SK-N-SH (cell line): ENCODE results near the gene LMO4. TPM values are rescaled to one million over a fixed set of nuclear protein-coding genes. Genes with fewer than 3 reads are reported as not detected.

Experiments used
- CTCF ChIA-PET: fragments of 300-600, 350-600 bp; formaldehyde crosslinking; extraction: SDS; loops from one replicate; lab custom pipeline; 2021; lab: Yijun Ruan, JAX
- POLR2A ChIA-PET: fragments of 350-600 bp; sonication (Branson Sonifier 250); formaldehyde crosslinking; extraction: SDS; loops from one replicate; lab custom pipeline; 2020; ENCODE audit warnings: antibody characterized with exemption, inconsistent platforms; lab: Yijun Ruan, JAX
- DNase-seq: peaks from one replicate; pipeline ENCODE4 v3.0.0; 2012
- H2AFZ ChIP-seq: fragments of 200-600 bp; sonication (generic); 2 replicates; pipeline ENCODE4 v1.8.1; 2016; ENCODE audit warnings: antibody characterized with exemption, mild to moderate bottlenecking, low read depth
- H3F3A ChIP-seq: fragments of 200-600 bp; sonication (generic); replicated peaks from 2 replicates; pipeline ENCODE3; 2016; ENCODE audit warnings: antibody characterized with exemption, mild to moderate bottlenecking; ENCODE audit not compliant: insufficient read depth
- H3K27ac ChIP-seq, 2 experiments: fragments of 200-500 bp in 1 of 2; fragments of 200-600 bp in 1 of 2; sonication (Bioruptor generic) in 1 of 2; sonication (generic), shearing (Covaris generic) in 1 of 2; 2 replicates each; pipeline versions ENCODE4 v1.5.1 to v1.6.1; 2014 to 2016; ENCODE audit warnings: low read depth in 2 of 2, inconsistent platforms in 1 of 2, low read length in 1 of 2, mild to moderate bottlenecking in 1 of 2, mixed read lengths in 1 of 2
- H3K27me3 ChIP-seq: fragments of 200-600 bp; sonication (generic), shearing (Covaris generic); 2 replicates; pipeline ENCODE4 v1.6.1; 2016; ENCODE audit warnings: mixed run types; ENCODE audit not compliant: insufficient read depth
- H3K36me3 ChIP-seq, 2 experiments: fragments of 200-500 bp in 1 of 2; fragments of 200-600 bp in 1 of 2; sonication (Bioruptor generic) in 1 of 2; sonication (generic) in 1 of 2; replicated peaks in 1 of 2; 2 replicates each; pipeline versions ENCODE3 to v1.5.1; 2014 to 2016; ENCODE audit warnings: low read length in 1 of 2, mild to moderate bottlenecking in 1 of 2; ENCODE audit not compliant: insufficient read depth in 2 of 2, control insufficient read depth in 1 of 2
- H3K4me1 ChIP-seq, 2 experiments: fragments of 200-500 bp in 1 of 2; fragments of 200-600 bp in 1 of 2; sonication (Bioruptor generic) in 1 of 2; sonication (generic), shearing (Covaris generic) in 1 of 2; 2 replicates each; pipeline versions ENCODE4 v1.5.1 to v1.6.1; 2014 to 2016; ENCODE audit warnings: low read depth in 1 of 2, low read length in 1 of 2, mixed run types in 1 of 2; ENCODE audit not compliant: insufficient read depth in 2 of 2, control insufficient read depth in 1 of 2
- H3K4me2 ChIP-seq: fragments of 200-600 bp; sonication (generic), shearing (Covaris generic); 2 replicates; pipeline ENCODE4 v1.6.1; 2017; ENCODE audit warnings: mixed run types
- H3K4me3 ChIP-seq, 2 experiments: fragments of 200-500 bp in 1 of 2; fragments of 200-600 bp in 1 of 2; sonication (Bioruptor generic) in 1 of 2; sonication (generic), shearing (Covaris generic) in 1 of 2; 2 replicates each; pipeline versions ENCODE4 v1.5.1 to v1.8.1; 2014 to 2016; ENCODE audit warnings: low read depth in 2 of 2, inconsistent platforms in 1 of 2, low read length in 1 of 2, mild to moderate bottlenecking in 1 of 2, mixed read lengths in 1 of 2, moderate library complexity in 1 of 2
- H3K79me2 ChIP-seq: fragments of 200-600 bp; sonication (generic); 2 replicates; pipeline ENCODE4 v1.8.1; 2017; ENCODE audit warnings: mild to moderate bottlenecking; ENCODE audit not compliant: insufficient read depth
- H3K9ac ChIP-seq: fragments of 200-600 bp; sonication (generic); 2 replicates; pipeline ENCODE4 v1.6.1; 2017; ENCODE audit warnings: mixed run types
- H3K9me2 ChIP-seq: fragments of 200-600 bp; sonication (generic); 2 replicates; pipeline ENCODE4 v1.6.1; 2017; ENCODE audit warnings: mixed run types
- H3K9me3 ChIP-seq: fragments of 200-600 bp; sonication (generic); 2 replicates; pipeline ENCODE4 v1.6.1; 2017; ENCODE audit warnings: mixed run types, mild to moderate bottlenecking, moderate library complexity
- H4K20me1 ChIP-seq: fragments of 200-600 bp; sonication (generic); 2 replicates; pipeline ENCODE4 v1.6.1; 2017; ENCODE audit warnings: mild to moderate bottlenecking, mixed run types; ENCODE audit not compliant: insufficient read depth
- CHD2 ChIP-seq: fragments of 150-350 bp; IDR thresholded peaks from 2 replicates; pipeline ENCODE4 v1.6.1; 2018; ENCODE audit warnings: low read length; ENCODE audit not compliant: partially characterized antibody
- CTCF ChIP-seq: fragments of 200-600 bp; sonication (generic); IDR thresholded peaks from 2 replicates; pipeline ENCODE4 v1.6.1; 2017; ENCODE audit warnings: antibody characterized with exemption, mild to moderate bottlenecking, moderate library complexity
- EP300 ChIP-seq, 2 experiments: IDR thresholded peaks; 2 replicates each; pipeline versions ENCODE4 v1.4.0 to v1.6.1; 2012; ENCODE audit warnings: borderline replicate concordance in 1 of 2, low read depth in 1 of 2, low read length in 1 of 2
- FOSL2 ChIP-seq: IDR thresholded peaks from 2 replicates; pipeline ENCODE4 v1.4.0; 2012; ENCODE audit warnings: low read depth, mild to moderate bottlenecking, moderate library complexity, borderline replicate concordance
- FOXJ3 ChIP-seq: sonication (generic); formaldehyde crosslinking; IDR thresholded peaks from 2 replicates; pipeline ENCODE4 v1.5.1; 2020; ENCODE audit warnings: mild to moderate bottlenecking, missing genetic modification reagents
- GABPA ChIP-seq: IDR thresholded peaks from 2 replicates; pipeline ENCODE4 v1.4.0; 2012; ENCODE audit warnings: low read depth, mild to moderate bottlenecking
- GATA2 ChIP-seq: sonication (generic); formaldehyde crosslinking; IDR thresholded peaks from 2 replicates; pipeline ENCODE4 v1.5.0; 2020; ENCODE audit warnings: mild to moderate bottlenecking, missing genetic modification reagents
- IRF3 ChIP-seq: fragments of 150-350 bp; IDR thresholded peaks from 2 replicates; pipeline ENCODE4 v1.6.1; 2016; ENCODE audit warnings: mild to moderate bottlenecking, low read depth, low read length
- MAX ChIP-seq: IDR thresholded peaks from 2 replicates; pipeline ENCODE4 v1.4.0; 2012; ENCODE audit warnings: low read depth
- PBX3 ChIP-seq: IDR thresholded peaks from 2 replicates; pipeline ENCODE4; 2012
- POLR2AphosphoS5 ChIP-seq: IDR thresholded peaks from 2 replicates; pipeline ENCODE4 v1.6.1; 2012; ENCODE audit warnings: low read depth, low read length
- RAD21 ChIP-seq: IDR thresholded peaks from 2 replicates; pipeline ENCODE4 v1.6.1; 2012; ENCODE audit warnings: mild to moderate bottlenecking, low read length
- RCOR1 ChIP-seq: fragments of 150-350 bp; IDR thresholded peaks from 2 replicates; pipeline ENCODE4 v1.6.1; 2017; ENCODE audit warnings: antibody characterized with exemption, low read length
- RFX5 ChIP-seq: IDR thresholded peaks from 2 replicates; pipeline ENCODE4 v1.6.1; 2012; ENCODE audit warnings: mild to moderate bottlenecking, improper control_type of control experiment, low read length
- SIN3A ChIP-seq: IDR thresholded peaks from 2 replicates; pipeline ENCODE4 v1.6.1; 2012; ENCODE audit warnings: low read depth, mild to moderate bottlenecking, low read length, moderate library complexity, borderline replicate concordance
- TCF12 ChIP-seq: IDR thresholded peaks from 2 replicates; pipeline ENCODE4 v1.4.0; 2012
- ZBTB33 ChIP-seq: IDR thresholded peaks from 2 replicates; pipeline ENCODE4 v1.4.0; 2012; ENCODE audit warnings: low read depth, borderline replicate concordance
- WGBS: methylation state at CpG from one replicate; pipeline ENCODE4 v1.1.6; 2017; ENCODE audit warnings: low lambda C conversion rate; 5-methylcytosine and 5-hydroxymethylcytosine counted together
- polyA plus RNA-seq, 3 experiments: library from polyadenylated mRNA; depleted of rRNA; stranded (reverse); fragments of >200 nt; gene quantifications; 2 replicates each; pipeline ENCODE4 v1.2.3, GENCODE V29; 2012

LMO4 gene
- polyA plus RNA-seq, 1 of the 3 experiments (the other 2 are of a cell fraction) = 64.7 TPM

GRCh38 chr1:87329526-87330056 is 911 bp downstream of the LMO4 start:
- CTCF ChIA-PET = interaction anchor here (0.7 to 2.1 kb wide), 2 partner anchors 40 to 624 kb away, joined by 3 to 8 read pairs; no protein-coding TSS in a partner anchor
- POLR2A ChIA-PET = no interaction called here

GRCh38 chr1:87330057-87330884 is 1.6 kb downstream of the LMO4 start:
- Histone ChIP-seq H4K20me1 (peaks cover 12% of the 10 kb centered on the region; the same call in 1 of the 2 replicates), H2AFZ (peak overlapping the region; percentile 43; the same call in 1 of the 2 replicates), H3K27ac (peak overlapping the region; percentile 47 to 83; a peak in 3 of 4 replicates), H3K4me2 (peak overlapping the region; percentile 87), H3F3A (peaks cover 23% of the 10 kb centered on the region), H3K9me3 (no peaks in the 10 kb centered on the region), H3K9ac (peak overlapping the region; percentile 89), H3K36me3 (peaks cover 7% of the 10 kb centered on the region in 2 experiments), H3K4me1 (peaks cover 7 to 13% of the 10 kb centered on the region in 2 experiments), H3K4me3 (peak overlapping the region; percentile 67 to 84), H3K9me2 (no peaks in the 10 kb centered on the region), H3K27me3 (no peaks in the 10 kb centered on the region), H3K79me2 (peaks cover 64% of the 10 kb centered on the region)
- CTCF ChIA-PET = interaction anchor here (0.7 to 2.1 kb wide), 2 partner anchors 40 to 624 kb away, joined by 3 to 8 read pairs; no protein-coding TSS in a partner anchor
- POLR2A ChIA-PET = no interaction called here
- DNase-seq = no peak
- 1% methylated on average over 19 of the region's 19 CpGs for WGBS
- no peak for TF ChIP-seq CHD2
- TF ChIP-seq POLR2AphosphoS5 = no peak
- TF ChIP-seq IRF3 = no peak
- TF ChIP-seq FOXJ3 (CRISPR knock-in tag) = no peak
- no peak for TF ChIP-seq CTCF
- TF ChIP-seq EP300 (IDR thresholded peaks at IDR 0.05; ENCODE audit: borderline replicate concordance in 1 of 2, low read depth in 1 of 2, low read length in 1 of 2) = no peak
- no peak for TF ChIP-seq MAX
- no peak for TF ChIP-seq GABPA
- TF ChIP-seq ZBTB33 = no peak

More at GRCh38 chr1:87329526-87330056, 911 bp downstream of the LMO4 start:
- Histone ChIP-seq H3K36me3 (peaks cover 7% of the 10 kb centered on the region in 2 experiments), H3K9me2 (no peaks in the 10 kb centered on the region), H2AFZ (peak overlapping the region; percentile 16), H3K4me1 (peaks cover 7 to 12% of the 10 kb centered on the region in 2 experiments), H3K9me3 (no peaks in the 10 kb centered on the region), H3F3A (peaks cover 23% of the 10 kb centered on the region), H3K27ac (peak overlapping the region; percentile 62 to 83; a peak in 3 of 4 replicates), H3K27me3 (no peaks in the 10 kb centered on the region), H4K20me1 (peaks cover 12% of the 10 kb centered on the region; the same call in 1 of the 2 replicates), H3K4me2 (peak overlapping the region; percentile 87), H3K9ac (peak overlapping the region; percentile 89), H3K79me2 (peaks cover 58% of the 10 kb centered on the region), H3K4me3 (peak overlapping the region; percentile 67 to 84)
- no peak for DNase-seq
- no peak for TF ChIP-seq RFX5
- no peak for TF ChIP-seq RAD21
- TF ChIP-seq FOSL2 = no peak
- TF ChIP-seq FOXJ3 (CRISPR knock-in tag) = no peak
- no peak for TF ChIP-seq PBX3
- no peak for TF ChIP-seq RCOR1
- TF ChIP-seq GATA2 (CRISPR knock-in tag) = no peak
- no peak for TF ChIP-seq TCF12
- no peak for TF ChIP-seq GABPA
- TF ChIP-seq POLR2AphosphoS5 = no peak
- no peak for TF ChIP-seq SIN3A
- 0% methylated on average over 7 of the region's 7 CpGs for WGBS
